ENCODE data around the gene CPT1B.
A peak's percentile ranks its signal among the peaks of the same experiment; 100 is the strongest.

The CPT1B gene

DNA sequence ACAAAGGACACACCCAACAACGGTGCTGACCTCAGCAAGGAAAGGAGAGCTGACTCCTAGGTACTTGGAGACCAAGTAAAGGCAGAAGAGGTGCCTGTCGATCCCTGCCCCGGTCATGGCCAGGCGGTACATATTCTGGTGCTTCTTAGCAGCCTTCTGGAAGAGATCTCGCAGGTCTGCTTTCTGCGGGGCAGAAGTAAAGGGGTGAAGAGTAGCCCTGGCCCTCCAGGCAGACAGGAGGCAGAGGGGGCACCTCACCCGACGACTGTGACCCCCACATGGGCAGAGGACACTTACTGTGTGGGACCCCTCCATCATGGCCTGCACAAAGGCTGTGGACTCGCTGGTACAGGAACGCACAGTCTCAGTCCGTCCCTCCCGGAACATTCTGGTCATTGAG is 7.4 kb downstream of the CPT1B start:
- Mint-ChIP-seq H3K4me3 (no peak overlapping the region), H3K27ac (no peak overlapping the region), H3K9me3 (no peaks in the 10 kb centered on the region), H3K27me3 (no peaks in the 10 kb centered on the region), H3K4me1 (no peaks in the 10 kb centered on the region)
- ATAC-seq = no peak
- no peak for DNase-seq

DNA sequence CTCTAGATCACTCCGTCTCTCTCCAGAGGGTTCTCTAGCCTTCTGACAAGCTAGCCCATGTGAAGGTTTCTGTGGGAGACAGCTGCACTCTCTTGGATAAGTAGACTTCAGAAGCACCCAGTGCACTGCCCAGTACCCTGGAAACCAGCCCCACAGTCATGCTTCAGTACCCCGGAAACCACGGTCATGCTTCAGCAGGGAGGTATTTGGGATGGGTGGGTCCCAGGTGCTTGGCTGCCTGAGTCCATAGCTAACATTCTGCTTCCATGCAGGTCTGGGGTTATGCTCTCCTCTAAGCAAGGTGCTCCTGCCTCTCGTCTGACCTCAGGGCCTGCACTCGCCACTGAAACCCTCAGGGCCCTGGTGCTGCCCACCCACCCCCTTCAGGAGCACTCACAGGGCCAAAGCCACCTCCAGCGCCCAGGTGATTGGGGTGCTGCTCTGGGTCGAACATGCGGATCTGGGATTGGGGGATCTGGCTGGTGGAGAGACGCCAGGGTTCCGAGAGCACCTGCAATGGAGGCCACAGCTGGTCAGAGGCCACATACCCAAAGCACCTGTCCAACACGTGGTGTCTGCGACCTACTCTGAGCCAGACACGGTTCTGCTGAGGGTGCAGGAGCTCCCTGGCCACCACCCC is 8.2 kb downstream of the CPT1B start:
- no peaks in the 10 kb centered on the region for H3K9me3 Mint-ChIP-seq
- ATAC-seq (no peak), DNase-seq (no peak)
- H3K27me3 Mint-ChIP-seq = no peaks in the 10 kb centered on the region
- H3K4me1 Mint-ChIP-seq = no peaks in the 10 kb centered on the region
- H3K27ac Mint-ChIP-seq = no peak overlapping the region
- H3K4me3 Mint-ChIP-seq = no peak overlapping the region

DNA sequence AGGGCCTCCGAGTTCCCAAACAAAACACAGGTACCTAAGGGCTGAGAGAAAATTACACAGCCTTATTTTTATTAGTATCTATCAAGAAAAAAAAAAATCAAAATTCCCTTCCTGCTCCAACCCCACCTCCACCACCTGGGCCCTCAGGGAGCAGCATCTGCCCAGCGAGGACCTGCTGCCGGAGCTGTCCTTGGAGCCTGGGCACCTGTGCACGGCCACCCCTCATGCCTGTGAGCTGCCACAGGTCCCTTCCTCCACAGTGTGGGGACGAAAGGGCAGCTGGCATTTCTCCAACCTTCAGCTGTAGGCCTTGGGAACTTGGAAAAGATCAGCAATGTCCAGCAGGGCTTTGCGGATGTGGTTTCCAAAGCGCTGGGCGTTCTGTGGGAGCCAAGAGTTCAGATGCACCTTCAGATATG is 9.2 kb downstream of the CPT1B start:
- DNase-seq (no peak), ATAC-seq (no peak)
- H3K27me3 Mint-ChIP-seq = no peaks in the 10 kb centered on the region
- no peaks in the 10 kb centered on the region for H3K4me1 Mint-ChIP-seq
- H3K9me3 Mint-ChIP-seq = no peaks in the 10 kb centered on the region
- no peak overlapping the region for H3K27ac Mint-ChIP-seq
- no peak overlapping the region for H3K4me3 Mint-ChIP-seq

DNA sequence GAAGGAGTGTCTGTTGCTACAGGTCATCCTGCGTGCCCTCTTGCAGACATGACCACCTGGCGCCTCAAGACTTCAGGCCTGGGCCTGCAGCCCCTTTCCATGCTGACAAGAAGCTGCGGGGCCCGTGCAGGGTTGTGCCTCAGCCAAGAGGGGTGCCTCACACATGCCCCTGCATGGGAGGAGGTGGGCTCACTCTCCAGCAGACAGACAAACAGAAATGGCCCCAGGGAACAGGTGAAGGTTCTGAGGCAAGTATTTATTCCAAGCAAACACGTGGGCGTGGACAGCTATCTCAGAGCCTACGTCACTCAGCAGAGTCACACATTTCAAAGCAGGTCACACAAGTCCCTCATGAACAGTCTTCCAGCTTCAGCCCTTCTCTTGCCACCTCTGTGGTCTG is 9.6 kb downstream of the CPT1B start:
- DNase-seq (no peak), ATAC-seq (no peak)
- Mint-ChIP-seq H3K4me3 (no peak overlapping the region), H3K4me1 (peaks cover 1% of the 10 kb centered on the region), H3K9me3 (no peaks in the 10 kb centered on the region), H3K27me3 (peaks cover 3% of the 10 kb centered on the region), H3K27ac (no peak overlapping the region)

DNA sequence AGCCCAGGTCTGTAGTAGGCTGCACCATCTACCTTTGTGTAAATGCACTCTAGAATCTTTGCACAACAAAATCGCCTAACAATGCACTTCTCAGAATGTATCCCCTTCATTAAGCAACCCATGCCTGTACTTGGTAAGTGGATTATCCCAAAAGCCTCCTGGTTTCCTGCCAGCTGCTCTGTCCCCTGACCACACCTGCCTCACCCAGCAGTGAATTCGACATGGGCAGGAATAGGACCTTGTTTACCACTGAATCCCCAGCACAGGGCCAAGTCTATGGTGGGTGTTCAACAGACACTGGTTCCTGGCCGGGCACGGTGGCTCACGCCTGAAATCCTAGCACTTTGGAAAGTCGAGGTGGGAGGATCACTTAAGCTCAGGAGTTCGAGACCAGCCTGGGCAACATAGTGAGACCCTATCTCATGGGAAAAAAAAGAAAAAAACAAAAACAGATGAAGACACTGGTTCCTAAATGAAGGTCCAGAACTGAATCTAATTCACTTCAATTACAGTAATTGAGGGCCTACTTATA is 10.4 kb downstream of the CPT1B start:
- DNase-seq (no peak), ATAC-seq (no peak)
- Mint-ChIP-seq H3K4me3 (no peak overlapping the region), H3K27ac (peak overlapping the region in 1 of 2 donors; percentile 68), H3K27me3 (peaks cover 8% of the 10 kb centered on the region), H3K9me3 (no peaks in the 10 kb centered on the region), H3K4me1 (peaks cover 10% of the 10 kb centered on the region)

DNA sequence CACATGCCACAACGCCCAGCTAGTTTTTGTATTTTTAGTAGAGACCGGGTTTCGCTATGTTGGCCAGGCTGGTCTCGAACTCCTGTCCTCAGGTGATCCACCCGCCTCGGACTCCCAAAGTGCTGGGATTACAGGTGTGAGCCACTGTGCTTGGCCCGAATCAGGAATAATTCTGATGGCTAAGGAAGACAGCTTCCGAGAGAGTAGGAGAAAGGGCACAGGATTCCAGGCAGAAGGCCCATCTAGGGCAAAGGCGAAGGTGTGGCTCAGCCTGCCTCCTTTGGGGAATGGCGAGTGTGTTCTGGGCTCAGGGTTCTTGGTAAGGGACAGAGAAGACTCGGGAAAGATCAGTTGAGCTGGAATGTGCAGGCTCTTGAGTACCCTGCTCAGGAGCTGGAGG is 13.9 kb downstream of the CPT1B start:
- H3K4me3 Mint-ChIP-seq = peak overlapping the region in 1 of 2 donors; percentile 93

DNA sequence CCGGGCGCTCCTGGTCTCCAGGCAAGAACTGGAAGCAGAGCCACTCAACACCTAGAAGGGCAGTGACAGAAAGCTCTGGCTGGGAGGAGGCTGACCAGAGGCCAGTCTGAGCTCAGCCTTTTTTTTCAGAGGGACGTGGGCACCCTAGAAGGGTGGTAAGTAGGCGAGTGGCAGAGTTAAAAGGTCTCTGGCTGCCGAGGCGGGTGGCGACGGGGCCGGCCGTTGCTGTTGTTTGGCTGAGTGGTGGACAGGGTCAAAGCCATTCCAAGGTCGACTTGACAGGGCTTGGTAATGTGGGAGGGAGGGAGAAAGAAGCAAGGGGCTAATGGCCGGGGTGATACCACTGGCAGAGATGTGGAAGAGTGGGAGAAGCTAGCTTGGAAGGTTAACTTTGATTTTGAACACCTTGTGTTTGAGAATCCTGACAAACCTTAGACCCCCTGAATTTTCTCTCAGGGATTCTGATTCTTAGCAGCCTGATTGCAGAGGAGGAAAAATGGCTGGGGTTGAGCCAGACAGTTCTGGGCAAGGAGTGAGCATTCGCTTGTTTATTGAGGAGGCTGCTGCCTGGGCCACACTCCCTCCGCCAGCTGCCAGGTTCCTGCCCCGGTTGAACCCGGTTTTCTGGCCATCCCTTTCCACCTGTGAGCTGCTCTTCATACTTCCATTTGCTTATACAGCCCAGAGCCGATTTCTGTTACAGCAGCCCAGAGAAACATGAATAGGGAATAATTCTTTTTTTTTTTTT is 14.6 kb downstream of the CPT1B start:
- Mint-ChIP-seq H3K27ac (peak overlapping the region; percentile 81 to 90), H3K4me1 (peaks cover 23% of the 10 kb centered on the region), H3K27me3 (peaks cover 8% of the 10 kb centered on the region), H3K9me3 (no peaks in the 10 kb centered on the region), H3K4me3 (peak overlapping the region; percentile 93)
- no peak for ATAC-seq
- DNase-seq = no peak

More for the DNA sequence above, 13.9 kb downstream of the CPT1B start:
- peaks cover 23% of the 10 kb centered on the region for H3K4me1 Mint-ChIP-seq
- no peak for ATAC-seq
- no peak for DNase-seq
- H3K9me3 Mint-ChIP-seq = no peaks in the 10 kb centered on the region
- H3K27ac Mint-ChIP-seq = no peak overlapping the region
- peaks cover 8% of the 10 kb centered on the region for H3K27me3 Mint-ChIP-seq

DNA sequence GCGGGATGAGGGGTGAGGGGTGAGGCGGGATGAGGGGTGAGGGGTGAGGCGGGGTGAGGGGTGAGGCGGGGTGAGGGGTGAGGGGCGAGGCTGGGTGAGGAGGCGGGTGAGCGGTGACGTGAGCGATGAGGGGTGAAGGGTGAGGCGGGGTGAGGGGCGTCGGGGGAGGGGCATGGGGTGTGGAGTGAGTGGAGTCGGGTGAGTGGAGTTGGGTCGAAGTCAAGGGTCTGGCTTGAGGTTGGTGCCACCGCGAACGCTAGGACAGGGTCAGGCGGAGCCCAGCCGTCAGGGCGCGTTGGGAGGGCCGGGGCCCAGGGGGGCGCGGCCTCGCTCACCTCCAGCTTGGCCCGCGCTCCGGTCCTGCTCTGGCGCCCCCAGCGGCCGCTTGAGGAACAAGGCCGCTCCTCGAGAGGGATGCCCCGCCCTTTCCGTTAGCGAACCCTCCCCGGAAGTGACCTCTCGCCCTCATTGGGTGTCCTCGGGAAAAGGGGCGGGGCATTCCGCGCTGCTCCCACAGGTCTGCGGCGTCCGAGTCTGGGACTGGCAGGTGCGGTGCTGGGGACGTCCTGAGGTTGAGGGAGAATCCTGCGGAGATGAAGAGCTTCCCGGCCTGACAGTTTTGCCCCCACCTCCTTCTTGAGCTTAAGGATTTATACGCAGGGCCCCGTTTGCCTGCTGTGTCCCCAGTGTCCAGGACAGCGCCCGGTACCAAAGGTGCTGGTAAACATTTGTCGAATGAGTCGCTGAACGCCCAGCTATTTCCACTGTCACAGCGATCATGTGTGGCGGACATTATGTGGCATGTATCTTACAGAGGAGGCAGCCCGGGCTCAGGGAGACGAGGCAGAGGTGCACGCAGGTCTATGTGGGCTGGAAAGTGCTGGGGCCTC is 15.5 kb downstream of the CPT1B start, which contains the start of gene SYCE3:
Gene SYCE3, minus strand, starts transcription at position 397 of the 890 bp plus-strand sequence. CDS start 6,514 bp downstream, outside the sequence.
- peak within 1 kb of the TSS; percentile 81 to 90 for H3K27ac Mint-ChIP-seq
- peak; percentile 98 to 99 for DNase-seq
- ATAC-seq = peak; percentile 95
- H3K4me1 Mint-ChIP-seq = peaks cover 23% of the 10 kb centered on the region
- no peaks in the 10 kb centered on the region for H3K9me3 Mint-ChIP-seq
- peaks cover 8% of the 10 kb centered on the region for H3K27me3 Mint-ChIP-seq
- peak within 1 kb of the TSS; percentile 93 for H3K4me3 Mint-ChIP-seq

DNA sequence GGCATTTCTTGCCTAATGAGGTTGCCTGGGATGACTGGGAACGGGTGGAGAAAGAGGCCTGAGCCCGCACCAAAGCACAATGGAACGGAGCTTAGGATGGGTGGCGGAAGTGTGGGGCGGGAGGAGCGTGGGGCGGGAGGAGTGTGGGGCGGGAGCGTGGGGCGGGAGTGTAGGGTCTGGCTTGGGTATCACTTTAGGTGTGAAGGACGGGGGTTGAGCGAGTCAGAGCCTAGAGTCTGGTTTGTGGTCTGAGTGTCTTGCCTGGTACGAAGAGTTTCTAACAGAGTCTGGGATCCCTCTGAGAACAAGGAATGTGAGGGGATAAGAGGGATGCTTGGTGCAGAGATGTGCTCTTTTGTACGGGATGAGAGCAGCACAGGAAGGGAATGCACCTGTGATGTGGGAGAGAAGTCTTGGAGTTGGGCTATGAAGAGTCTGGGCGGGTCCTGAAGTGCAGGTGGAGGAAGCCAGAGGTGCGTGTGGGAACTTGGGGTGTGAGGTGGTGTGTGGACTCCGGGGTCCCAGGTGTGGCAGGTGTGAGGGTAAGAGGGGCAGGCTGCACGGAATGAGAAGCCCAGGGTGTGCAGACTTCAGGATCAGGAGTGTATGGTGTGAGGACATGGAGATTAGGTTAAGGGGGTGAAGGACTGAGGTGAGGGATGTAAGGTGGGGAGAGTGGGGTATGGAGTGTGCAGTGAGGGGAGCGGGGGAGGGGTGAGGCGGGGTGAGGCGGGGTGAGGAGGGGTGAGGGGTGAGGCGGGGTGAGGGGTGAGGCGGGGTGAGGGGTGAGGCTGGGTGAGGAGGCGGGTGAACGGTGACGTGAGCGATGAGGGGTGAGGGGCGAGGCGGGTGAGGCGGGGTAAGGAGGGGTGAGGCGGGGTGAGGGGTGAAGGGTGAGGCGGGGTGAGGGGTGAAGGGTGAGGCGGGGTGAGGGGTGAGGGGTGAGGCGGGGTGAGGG is 16.5 kb downstream of the CPT1B start:
- H3K27ac Mint-ChIP-seq = peak overlapping the region; percentile 50 to 77
- ATAC-seq (no peak), DNase-seq (no peak)
- peaks cover 23% of the 10 kb centered on the region for H3K4me1 Mint-ChIP-seq
- peak overlapping the region; percentile 72 to 73 for H3K4me3 Mint-ChIP-seq
- H3K27me3 Mint-ChIP-seq = peaks cover 8% of the 10 kb centered on the region
- no peaks in the 10 kb centered on the region for H3K9me3 Mint-ChIP-seq

DNA sequence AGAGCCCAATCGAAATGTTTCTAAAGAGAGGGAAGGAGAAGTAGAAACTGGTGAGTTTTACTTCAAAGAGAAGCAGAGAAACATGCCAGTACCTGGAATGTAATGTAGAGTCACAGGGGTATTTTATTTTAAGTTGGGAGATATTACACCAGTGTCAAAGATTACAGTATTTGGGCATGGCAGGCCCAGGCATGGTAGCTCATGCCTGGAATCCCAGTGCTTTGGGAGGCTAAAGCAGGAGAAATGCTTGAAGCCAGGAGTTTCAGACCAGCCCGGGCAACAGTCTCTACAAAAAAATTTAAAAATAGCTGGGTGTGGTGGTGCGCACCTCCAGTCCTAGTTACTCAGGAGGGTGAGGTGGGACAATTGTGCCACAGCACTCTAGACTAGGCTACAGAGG is 18.2 kb downstream of the CPT1B start:
- Mint-ChIP-seq H3K4me1 (peaks cover 23% of the 10 kb centered on the region), H3K4me3 (no peak overlapping the region), H3K27ac (no peak overlapping the region), H3K9me3 (no peaks in the 10 kb centered on the region), H3K27me3 (peaks cover 8% of the 10 kb centered on the region)
- no peak for ATAC-seq
- DNase-seq = no peak

DNA sequence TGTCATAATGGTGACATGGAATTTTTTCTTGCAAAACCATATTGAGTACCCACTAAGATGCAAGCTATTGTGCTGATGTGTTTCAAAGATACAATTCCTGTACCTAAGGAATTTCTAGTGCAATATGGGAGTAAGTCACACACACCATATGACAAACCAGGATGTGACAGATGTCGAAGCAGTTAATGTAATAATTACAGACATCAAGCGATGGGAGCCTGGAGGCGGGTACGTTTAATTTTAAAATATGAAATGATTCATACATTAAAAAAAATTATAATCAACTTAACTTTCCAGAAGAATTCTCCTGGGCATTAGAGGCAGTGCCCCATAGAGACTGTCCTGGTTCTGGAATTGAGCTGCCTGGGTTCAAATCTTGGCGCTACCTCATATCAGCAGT is 21.5 kb downstream of the CPT1B start:
- Mint-ChIP-seq H3K4me1 (peaks cover 10% of the 10 kb centered on the region), H3K4me3 (no peak overlapping the region), H3K27me3 (no peaks in the 10 kb centered on the region), H3K9me3 (no peaks in the 10 kb centered on the region), H3K27ac (no peak overlapping the region)
- DNase-seq = no peak
- ATAC-seq = no peak

DNA sequence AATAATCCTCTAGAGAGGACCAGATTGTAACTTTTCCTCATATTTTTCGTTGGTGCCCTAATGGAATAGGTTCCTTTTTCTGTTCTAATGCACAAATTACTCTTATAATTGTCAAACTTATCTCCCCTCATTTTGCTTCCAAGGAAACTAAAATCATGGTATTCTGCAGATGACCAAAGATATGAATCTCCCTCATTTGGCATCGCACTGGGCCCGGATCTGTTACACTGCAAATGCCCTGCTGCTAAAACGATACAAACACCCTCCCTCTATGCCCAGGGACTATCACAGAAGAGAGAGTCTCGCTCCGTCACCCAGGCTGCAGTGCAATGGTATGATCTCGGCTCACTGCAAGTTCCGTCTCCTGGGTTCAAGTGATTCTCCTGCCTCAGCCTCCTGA is 24.9 kb downstream of the CPT1B start:
- no peak overlapping the region for H3K27ac Mint-ChIP-seq
- H3K9me3 Mint-ChIP-seq = no peaks in the 10 kb centered on the region
- no peak overlapping the region for H3K4me3 Mint-ChIP-seq
- ATAC-seq (no peak), DNase-seq (no peak)
- no peaks in the 10 kb centered on the region for H3K27me3 Mint-ChIP-seq
- peaks cover 22% of the 10 kb centered on the region for H3K4me1 Mint-ChIP-seq

DNA sequence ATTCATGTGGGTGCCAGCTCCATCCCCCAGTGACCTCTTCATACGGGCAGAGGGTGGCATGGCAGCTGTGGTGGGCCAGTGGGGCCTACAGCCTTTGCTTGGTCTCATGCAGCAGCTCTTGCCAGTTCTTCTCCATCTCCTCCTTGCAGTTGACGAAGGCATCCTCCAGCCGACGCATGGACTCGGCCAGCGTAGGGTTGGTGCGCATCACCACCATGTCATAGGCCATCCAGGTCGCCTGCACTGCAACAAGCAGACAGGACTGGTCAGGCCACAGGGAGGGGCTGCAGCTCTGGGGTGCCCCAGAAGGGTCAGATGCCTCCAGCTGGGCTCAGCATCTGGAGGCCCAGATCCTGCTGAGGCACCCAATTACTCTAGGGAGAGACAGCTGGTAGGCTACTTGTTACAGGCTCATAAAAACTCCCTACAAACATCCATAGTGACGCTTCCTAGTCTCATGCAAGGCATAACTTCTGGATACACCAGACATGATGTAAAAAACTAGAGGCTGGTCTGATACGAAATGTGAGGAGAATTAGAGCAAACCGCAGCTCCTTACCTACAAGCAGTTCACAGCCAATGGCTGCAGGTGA is 27.0 kb downstream of the CPT1B start:
- Mint-ChIP-seq H3K27ac (no peak overlapping the region), H3K4me3 (peak overlapping the region; percentile 20 to 33), H3K27me3 (no peaks in the 10 kb centered on the region), H3K4me1 (peaks cover 36% of the 10 kb centered on the region), H3K9me3 (no peaks in the 10 kb centered on the region)
- no peak for ATAC-seq
- no peak for DNase-seq

DNA sequence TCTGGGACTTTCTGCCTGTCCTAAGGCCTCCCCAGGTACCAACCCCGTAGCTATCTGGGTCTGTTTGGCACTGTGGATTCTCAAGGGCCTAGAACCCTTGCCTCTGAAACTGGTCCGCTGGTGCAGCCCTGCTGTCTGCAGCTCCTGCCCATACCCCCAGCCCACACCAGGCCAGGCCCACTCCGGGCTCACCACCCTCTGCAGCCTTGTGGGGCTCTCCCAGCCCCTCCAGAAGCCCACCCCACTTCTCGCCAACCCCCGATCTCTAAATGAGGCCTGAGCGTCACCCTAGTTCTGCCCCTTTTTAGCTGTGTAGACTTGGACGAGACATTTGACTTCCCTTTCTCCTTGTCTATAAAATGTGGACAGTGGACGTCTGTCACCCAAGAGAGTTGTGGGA is 27.8 kb downstream of the CPT1B start:
- no peak for ATAC-seq
- peak overlapping the region; percentile 85 to 92 for H3K4me3 Mint-ChIP-seq
- no peaks in the 10 kb centered on the region for H3K27me3 Mint-ChIP-seq
- no peaks in the 10 kb centered on the region for H3K9me3 Mint-ChIP-seq
- no peak for DNase-seq
- peak overlapping the region; percentile 36 to 86 for H3K27ac Mint-ChIP-seq
- peaks cover 44% of the 10 kb centered on the region for H3K4me1 Mint-ChIP-seq
